Endodermal cell (in vitro differentiated cells): ENCODE data around the gene PREX1. TPM values are rescaled to one million over a fixed set of nuclear protein-coding genes. Genes with fewer than 3 reads are reported as not detected.
A peak's percentile ranks its signal among the peaks of the same experiment; 100 is the strongest.

ENCODE experiments used
- DNase-seq: peaks from one replicate; pipeline ENCODE4 v3.0.0-alpha.2; 2017
- H3K27ac ChIP-seq: 2 replicates; pipeline ENCODE4 v1.5.1; 2013; ENCODE audit warnings: mild to moderate bottlenecking, low read depth, low read length, moderate library complexity
- H3K27me3 ChIP-seq: 2 replicates; pipeline ENCODE4 v1.6.1; 2013; ENCODE audit warnings: mild to moderate bottlenecking, low read length, moderate library complexity; ENCODE audit not compliant: insufficient read depth, control insufficient read depth, poor library complexity, severe bottlenecking
- H3K36me3 ChIP-seq: 2 replicates; pipeline ENCODE4 v1.7.0; 2013; ENCODE audit warnings: mild to moderate bottlenecking, low read length, moderate library complexity; ENCODE audit not compliant: control insufficient read depth, insufficient read depth
- H3K4me1 ChIP-seq: one replicate; pipeline ENCODE4 v1.7.0; 2013; ENCODE audit warnings: low read length; ENCODE audit not compliant: control insufficient read depth, insufficient read depth
- H3K4me3 ChIP-seq: 2 replicates; pipeline ENCODE4 v1.5.1; 2013; ENCODE audit warnings: mild to moderate bottlenecking, low read length, moderate library complexity
- H3K9ac ChIP-seq: 2 replicates; pipeline ENCODE4 v1.6.1; 2013; ENCODE audit warnings: mild to moderate bottlenecking, low read length, moderate library complexity; ENCODE audit not compliant: poor library complexity, severe bottlenecking; ENCODE audit errors: extremely low read depth
- H3K9me3 ChIP-seq: 2 replicates; pipeline ENCODE4 v1.6.1; 2013; ENCODE audit warnings: mild to moderate bottlenecking, low read length, moderate library complexity; ENCODE audit not compliant: control insufficient read depth
- H3K27ac Mint-ChIP-seq: 2 replicates; pipeline ENCODE4 v1.8.0; 2020; ENCODE audit warnings: mixed read lengths
- H3K27me3 Mint-ChIP-seq: 2 replicates; pipeline ENCODE4 v1.8.0; 2021; ENCODE audit warnings: mild to moderate bottlenecking, mixed read lengths; ENCODE audit not compliant: insufficient read depth
- H3K36me3 Mint-ChIP-seq: 2 replicates; pipeline ENCODE4 v1.8.0; 2020; ENCODE audit warnings: low read depth, mixed read lengths
- H3K4me1 Mint-ChIP-seq: 2 replicates; pipeline ENCODE4 v1.8.0; 2020; ENCODE audit warnings: mixed read lengths
- H3K4me3 Mint-ChIP-seq: 2 replicates; pipeline ENCODE4 v1.8.0; 2020; ENCODE audit warnings: mild to moderate bottlenecking, moderate library complexity, mixed read lengths
- H3K9me3 Mint-ChIP-seq: 2 replicates; pipeline ENCODE4 v1.8.0; 2020; ENCODE audit warnings: mild to moderate bottlenecking, mixed read lengths
- CTCF ChIP-seq: fragments of 200-600 bp; sonication (generic); conservative IDR thresholded peaks from 2 replicates; pipeline ENCODE4 v1.5.0; 2021; ENCODE audit warnings: antibody characterized with exemption, mild to moderate bottlenecking
- WGBS, 2 experiments: methylation state at CpG; one replicate each; pipeline versions ENCODE4 v1.1.5 to v1.1.7; 2013; ENCODE audit warnings: missing lambda C conversion rate in 2 of 2, mixed read lengths in 1 of 2; ENCODE audit not compliant: insufficient coverage in 1 of 2, insufficient read length in 1 of 2; 5-methylcytosine and 5-hydroxymethylcytosine counted together
- total RNA-seq, 2 donors: library from RNA; stranded (reverse); fragmentation: NEBNext Ultra II Directional in 1 of 2; extraction: Animal tissue kit (Norgen Biotek cat#: 25700) in 1 of 2; gene quantifications; 2 replicates in 1 of 2; 3 replicates in 1 of 2; pipeline ENCODE4 v1.2.1, GENCODE V29; 2021

The PREX1 gene
- total RNA-seq, 2 donors from 2014 or later = 65.3 to 70.5 TPM

GRCh38 chr20:48779435-48779834 is 48.4 kb downstream of the PREX1 start:
- Mint-ChIP-seq H3K4me3 (no peak overlapping the region), H3K9me3 (peaks cover 48% of the 10 kb centered on the region), H3K36me3 (peaks cover 58% of the 10 kb centered on the region), H3K27ac (no peak overlapping the region), H3K27me3 (no peaks in the 10 kb centered on the region), H3K4me1 (no peaks in the 10 kb centered on the region)
- 90 to 94% methylated on average over 2 of the region's 2 CpGs for WGBS, 2 experiments
- H3K4me3 ChIP-seq = no peak overlapping the region
- H3K27me3 ChIP-seq = no peaks in the 10 kb centered on the region
- no peak for DNase-seq
- H3K36me3 ChIP-seq = peaks cover 23% of the 10 kb centered on the region
- H3K4me1 ChIP-seq = no peaks in the 10 kb centered on the region
- H3K9ac ChIP-seq = no peak overlapping the region
- H3K9me3 ChIP-seq = peaks cover 41% of the 10 kb centered on the region
- no peak overlapping the region for H3K27ac ChIP-seq
- no peak for TF ChIP-seq CTCF

GRCh38 chr20:48777821-48778220 is 50.0 kb downstream of the PREX1 start:
- Mint-ChIP-seq H3K27ac (no peak overlapping the region), H3K36me3 (peaks cover 65% of the 10 kb centered on the region), H3K27me3 (no peaks in the 10 kb centered on the region), H3K4me1 (no peaks in the 10 kb centered on the region), H3K9me3 (peaks cover 48% of the 10 kb centered on the region), H3K4me3 (no peak overlapping the region)
- no peaks in the 10 kb centered on the region for H3K4me1 ChIP-seq
- no peak overlapping the region for H3K27ac ChIP-seq
- WGBS, 2 experiments = 88 to 94% methylated on average over 2 to 4 of the region's 4 CpGs
- DNase-seq = no peak
- peaks cover 41% of the 10 kb centered on the region for H3K9me3 ChIP-seq
- no peak overlapping the region for H3K9ac ChIP-seq
- H3K36me3 ChIP-seq = peaks cover 23% of the 10 kb centered on the region
- H3K4me3 ChIP-seq = no peak overlapping the region
- no peak for TF ChIP-seq CTCF
- H3K27me3 ChIP-seq = no peaks in the 10 kb centered on the region

- Histone ChIP-seq H3K4me3 (no peak overlapping the region), H3K27me3 (no peaks in the 10 kb centered on the region), H3K9ac (no peak overlapping the region), H3K36me3 (peaks cover 23% of the 10 kb centered on the region), H3K27ac (peak overlapping the region; percentile 92), H3K9me3 (peaks cover 41% of the 10 kb centered on the region), H3K4me1 (no peaks in the 10 kb centered on the region)
- peaks cover 48% of the 10 kb centered on the region for H3K9me3 Mint-ChIP-seq
- TF ChIP-seq CTCF = no peak
- 91 to 94% methylated on average over 3 to 7 of the region's 8 CpGs for WGBS, 2 experiments
- H3K4me1 Mint-ChIP-seq = no peaks in the 10 kb centered on the region
- DNase-seq = no peak
- no peak overlapping the region for H3K27ac Mint-ChIP-seq
- no peaks in the 10 kb centered on the region for H3K27me3 Mint-ChIP-seq
- H3K36me3 Mint-ChIP-seq = peaks cover 65% of the 10 kb centered on the region
- no peak overlapping the region for H3K4me3 Mint-ChIP-seq
Observed at GRCh38 chr20:48777005-48777404, 50.8 kb downstream of the PREX1 start.
